Fibroblast of villous mesenchyme (primary cell): ENCODE measurements around the gene ATP6V0E1. TPM values are rescaled to one million over a fixed set of nuclear protein-coding genes. Genes with fewer than 3 reads are reported as not detected.
"Not testable (repeated sequence)": the region's sequence is repeated elsewhere in the genome, so short reads cannot be mapped to it uniquely, and the experiment has no call there.

ENCODE experiments used
- DNase-seq: peaks from one replicate; pipeline ENCODE4 v3.0.0-alpha.2; 2010; ENCODE audit warnings: low read depth
- H3K4me3 ChIP-seq: 2 replicates; pipeline ENCODE4 v1.5.1; 2011; ENCODE audit warnings: low read depth, mild to moderate bottlenecking, low read length
- CTCF ChIP-seq: IDR thresholded peaks from 2 replicates; pipeline ENCODE4 v1.5.1; 2012; ENCODE audit warnings: low read depth, mild to moderate bottlenecking, low read length; ENCODE audit not compliant: insufficient read depth
- total RNA-seq: library from RNA; depleted of rRNA; stranded (reverse); fragments of >200 nt; gene quantifications from 2 replicates; pipeline ENCODE4 v1.2.3, GENCODE V29; 2012

Gene ATP6V0E1
- total RNA-seq, 1 donor, result 177 TPM

GRCh38 chr5:173028811-173029327 is 45.3 kb downstream of the ATP6V0E1 start:
- TF ChIP-seq CTCF, result no peak
- no peak for DNase-seq

GRCh38 chr5:173029499-173029921 is 45.9 kb downstream of the ATP6V0E1 start:
- no peak overlapping the region for H3K4me3 ChIP-seq
- TF ChIP-seq CTCF, result no peak
- DNase-seq, result no peak

More at GRCh38 chr5:173028811-173029327, 45.3 kb downstream of the ATP6V0E1 start:
- H3K4me3 ChIP-seq, result no peak overlapping the region

GRCh38 chr5:173032096-173032495 is 48.5 kb downstream of the ATP6V0E1 start:
- DNase-seq, H3K4me3 ChIP-seq: not testable (repeated sequence)

- no peak for TF ChIP-seq CTCF
- no peak overlapping the region for H3K4me3 ChIP-seq
- no peak for DNase-seq
These were observed 49.2 kb downstream of the ATP6V0E1 start for GRCh38 chr5:173032730-173033129.

- no peak for TF ChIP-seq CTCF
- no peak for DNase-seq
- no peak overlapping the region for H3K4me3 ChIP-seq
These were observed 50.4 kb downstream of the ATP6V0E1 start for GRCh38 chr5:173033923-173034322.

- no peak for DNase-seq
- H3K4me3 ChIP-seq, result no peak overlapping the region
- TF ChIP-seq CTCF, result no peak
These were observed 52.5 kb downstream of the ATP6V0E1 start for GRCh38 chr5:173035904-173036707.

- TF ChIP-seq CTCF, result no peak
- no peak for DNase-seq
- no peak overlapping the region for H3K4me3 ChIP-seq
These were observed 55.6 kb downstream of the ATP6V0E1 start for GRCh38 chr5:173039188-173039587.
